GM18870 (cell line): ENCODE data around the gene RBM10.

Experiments
- ATAC-seq: cut with Tn5 transposase; IDR thresholded peaks from one replicate; pipeline ENCODE4 v1.9.1; 2021; ENCODE audit warnings: moderate library complexity; ENCODE audit not compliant: unreplicated experiment

Gene RBM10

GRCh38 chrX:47146936-47147859 lies 2.2 kb downstream of the RBM10 start:
- no peak for ATAC-seq

- ATAC-seq = no peak
These were observed 3.9 kb downstream of the RBM10 start for GRCh38 chrX:47148946-47149345.

- ATAC-seq = no peak
These were observed 6.4 kb downstream of the RBM10 start for GRCh38 chrX:47151435-47151834.

GRCh38 chrX:47156611-47157520 lies 11.8 kb downstream of the RBM10 start:
- no peak for ATAC-seq

- ATAC-seq = no peak
These were observed 13.1 kb downstream of the RBM10 start for GRCh38 chrX:47158131-47158530.

GRCh38 chrX:47158781-47159180 lies 13.8 kb downstream of the RBM10 start:
- no peak for ATAC-seq

GRCh38 chrX:47160781-47161180 lies 15.8 kb downstream of the RBM10 start:
- ATAC-seq = no peak

GRCh38 chrX:47162927-47163583 lies 18.0 kb downstream of the RBM10 start:
- no peak for ATAC-seq

- ATAC-seq = no peak
These were observed 19.4 kb downstream of the RBM10 start for GRCh38 chrX:47164420-47164819.

GRCh38 chrX:47166126-47166525 lies 21.1 kb downstream of the RBM10 start:
- ATAC-seq = no peak

GRCh38 chrX:47168495-47169073 lies 23.6 kb downstream of the RBM10 start:
- no peak for ATAC-seq

- no peak for ATAC-seq
These were observed 24.3 kb downstream of the RBM10 start for GRCh38 chrX:47169273-47169672.

GRCh38 chrX:47169726-47170515 lies 24.9 kb downstream of the RBM10 start:
- ATAC-seq = no peak

GRCh38 chrX:47170861-47171692 lies 26.1 kb downstream of the RBM10 start:
- no peak for ATAC-seq

- no peak for ATAC-seq
These were observed 27.0 kb downstream of the RBM10 start for GRCh38 chrX:47171996-47172395.

- ATAC-seq = no peak
These were observed 27.5 kb downstream of the RBM10 start for GRCh38 chrX:47172549-47172948.

GRCh38 chrX:47172971-47173792 lies 28.2 kb downstream of the RBM10 start:
- no peak for ATAC-seq

GRCh38 chrX:47174376-47174775 lies 29.4 kb downstream of the RBM10 start:
- no peak for ATAC-seq
